Measurements from ENCODE around the gene MOB3C. TPM values are rescaled to one million over a fixed set of nuclear protein-coding genes. Genes with fewer than 3 reads are reported as not detected.

MOB3C gene
- total and polyA plus RNA-seq, 7 experiments from 2014 or later: 9.3 to 25.8 (median 21.7) TPM

DNA sequence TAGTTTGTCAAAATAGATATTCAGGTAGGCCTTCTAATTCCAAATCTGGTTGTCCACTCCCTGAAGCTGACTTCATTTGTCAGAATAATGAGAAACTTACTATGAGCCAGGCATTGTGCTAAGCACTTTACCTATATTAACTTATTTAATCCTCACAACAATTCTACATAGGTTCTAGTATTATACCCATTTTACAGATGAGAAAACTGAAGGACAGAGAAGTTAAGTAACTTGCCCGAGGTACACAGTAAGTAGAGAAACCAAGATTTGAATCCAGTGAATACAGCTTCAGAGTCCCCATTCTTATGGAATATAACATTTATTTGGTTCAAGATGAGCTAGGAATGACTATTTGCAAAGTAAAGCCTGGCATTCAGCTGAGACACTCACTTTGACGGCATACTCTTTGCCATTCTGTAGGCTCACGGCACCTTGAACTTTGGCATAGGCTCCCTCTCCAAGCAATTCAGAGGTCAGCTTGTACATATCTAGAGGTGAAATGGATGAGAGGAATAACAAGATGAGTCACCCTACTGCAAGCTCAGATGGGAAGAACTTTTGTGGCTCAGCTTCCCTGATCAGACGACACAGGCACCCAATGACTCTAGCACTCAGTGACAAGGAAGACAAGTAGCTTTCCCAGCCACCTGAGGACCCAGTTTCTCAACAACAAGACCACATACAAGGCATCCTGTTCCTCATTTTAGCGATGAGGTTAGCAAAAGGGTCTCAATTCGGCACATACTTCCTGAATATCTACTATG is 36.3 kb downstream of the MOB3C start:
- H3K4me1 Mint-ChIP-seq: peaks cover 5 to 55% (median 19%) of the 10 kb centered on the region in 7 donors
- POLR2A ChIA-PET: interaction anchor here (0.6 kb wide), 1 partner anchor 203 kb away, joined by 4 read pairs; no protein-coding TSS in a partner anchor
- peaks cover 6 to 23% of the 10 kb centered on the region in 2 donors for H3K4me1 ChIP-seq (ENCODE audit: control insufficient read depth in 2 of 2, insufficient read depth in 2 of 2, low read length in 2 of 2)

DNA sequence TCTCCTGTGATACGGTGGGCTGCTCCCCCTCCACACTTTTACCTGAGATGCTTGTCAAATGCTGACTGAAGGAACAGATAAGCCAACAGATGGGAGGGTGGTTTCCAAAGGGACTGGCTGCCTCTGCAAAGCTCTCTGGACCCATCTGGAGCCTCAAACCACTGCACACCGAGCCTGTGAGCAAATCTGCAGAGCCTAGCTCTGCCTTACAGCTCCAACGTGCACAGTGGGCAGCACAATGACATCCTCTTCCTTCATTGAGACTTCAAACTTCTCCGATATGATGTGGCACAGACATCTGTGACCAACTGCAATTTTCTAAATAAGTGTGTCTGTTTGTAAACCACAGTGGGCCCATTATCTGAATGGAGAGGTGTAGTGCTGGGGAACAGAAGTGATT is 38.9 kb downstream of the MOB3C start:
- Histone ChIP-seq H3K27ac (ENCODE audit: low read depth, low read length) (no peak overlapping the region), H3K36me3 (ENCODE audit: control insufficient read depth in 2 of 3, insufficient read depth in 3 of 3, low read length in 3 of 3) (peaks cover 0 to 64% (median 0%) of the 10 kb centered on the region in 3 experiments), H3K27me3 (ENCODE audit: control insufficient read depth in 2 of 2, insufficient read depth in 2 of 2, low read length in 2 of 2) (no peaks in the 10 kb centered on the region), H3K4me1 (ENCODE audit: control insufficient read depth in 2 of 2, insufficient read depth in 2 of 2, low read length in 2 of 2) (peaks cover 6 to 23% of the 10 kb centered on the region in 2 donors), H3K9me3 (ENCODE audit: control insufficient read depth in 2 of 3, low read length in 3 of 3) (no peaks in the 10 kb centered on the region), H3K4me3 (ENCODE audit: low read length) (no peak overlapping the region)
- Mint-ChIP-seq H3K27ac (peak overlapping the region in 2 of 9 donors; percentile 17 to 45), H3K27me3 (no peaks in the 10 kb centered on the region), H3K36me3 (peaks cover 11 to 73% (median 44%) of the 10 kb centered on the region in 5 donors), H3K4me1 (peaks cover 5 to 40% (median 17%) of the 10 kb centered on the region in 7 donors), H3K9me3 (no peaks in the 10 kb centered on the region), H3K4me3 (no peak overlapping the region)
- POLR2A ChIA-PET: no interaction called here
- intact Hi-C loops (cut with micrococcal nuclease): no loop called here
- no peak for DNase-seq
- CTCF ChIA-PET: no interaction called here
- no peak for ATAC-seq

More for the DNA sequence above, 36.3 kb downstream of the MOB3C start:
- peak; percentile 42 for ATAC-seq
- no peaks in the 10 kb centered on the region for H3K9me3 ChIP-seq (ENCODE audit: control insufficient read depth in 2 of 3, low read length in 3 of 3)
- no peak for DNase-seq
- H3K36me3 ChIP-seq (ENCODE audit: control insufficient read depth in 2 of 3, insufficient read depth in 3 of 3, low read length in 3 of 3): peaks cover 0 to 82% (median 0%) of the 10 kb centered on the region in 3 experiments
- Mint-ChIP-seq H3K36me3 (peaks cover 15 to 73% (median 38%) of the 10 kb centered on the region in 5 donors), H3K27me3 (no peaks in the 10 kb centered on the region), H3K9me3 (no peaks in the 10 kb centered on the region), H3K27ac (peak overlapping the region in 1 of 9 donors; percentile 98), H3K4me3 (peak overlapping the region in 2 of 10 donors; percentile 8 to 83)
- no peak overlapping the region for H3K4me3 ChIP-seq (ENCODE audit: low read length)
- CTCF ChIA-PET: no interaction called here
- intact Hi-C loops (cut with micrococcal nuclease): loop anchor here in 1 of 2 donors (5.0 kb wide), 1 partner anchor 37 kb away; the partner anchor contains the start of gene MOB3C
- no peak overlapping the region for H3K27ac ChIP-seq (ENCODE audit: low read depth, low read length)
- H3K27me3 ChIP-seq (ENCODE audit: control insufficient read depth in 2 of 2, insufficient read depth in 2 of 2, low read length in 2 of 2): no peaks in the 10 kb centered on the region

DNA sequence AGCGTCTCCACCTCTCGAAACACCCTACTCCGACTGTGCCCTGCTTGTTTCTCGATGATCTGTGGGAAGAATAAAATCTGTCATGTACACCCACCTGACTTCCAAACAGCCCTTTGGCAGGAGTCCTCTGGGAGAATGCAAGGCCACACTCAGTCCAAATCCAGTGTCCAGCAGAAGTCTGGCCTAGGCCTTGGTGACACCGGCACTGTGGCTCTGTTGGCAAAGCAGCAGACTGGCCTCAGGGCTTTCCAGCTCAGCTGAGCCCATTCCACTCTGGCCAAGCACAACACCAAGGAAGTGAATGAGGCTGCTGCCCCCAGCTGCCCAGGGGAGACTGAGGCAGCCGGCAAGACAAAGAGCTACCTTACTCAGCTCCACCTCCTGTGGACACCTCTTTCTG is 40.0 kb downstream of the MOB3C start:
- Mint-ChIP-seq H3K27ac (no peak overlapping the region), H3K4me3 (no peak overlapping the region), H3K4me1 (peaks cover under 1 to 29% (median 8%) of the 10 kb centered on the region in 7 donors), H3K36me3 (peaks cover 7 to 66% (median 33%) of the 10 kb centered on the region in 5 donors), H3K27me3 (no peaks in the 10 kb centered on the region), H3K9me3 (no peaks in the 10 kb centered on the region)
- Histone ChIP-seq H3K27me3 (ENCODE audit: control insufficient read depth in 2 of 2, insufficient read depth in 2 of 2, low read length in 2 of 2) (no peaks in the 10 kb centered on the region), H3K4me3 (ENCODE audit: low read length) (no peak overlapping the region), H3K9me3 (ENCODE audit: control insufficient read depth in 2 of 3, low read length in 3 of 3) (no peaks in the 10 kb centered on the region), H3K4me1 (ENCODE audit: control insufficient read depth in 2 of 2, insufficient read depth in 2 of 2, low read length in 2 of 2) (peaks cover under 1 to 15% of the 10 kb centered on the region in 2 donors), H3K27ac (ENCODE audit: low read depth, low read length) (no peak overlapping the region), H3K36me3 (ENCODE audit: control insufficient read depth in 2 of 3, insufficient read depth in 3 of 3, low read length in 3 of 3) (peaks cover 0 to 54% (median 0%) of the 10 kb centered on the region in 3 experiments)
- ATAC-seq (no peak), DNase-seq (no peak)
- intact Hi-C loops (cut with micrococcal nuclease): no loop called here
- POLR2A ChIA-PET: no interaction called here
- CTCF ChIA-PET: no interaction called here

DNA sequence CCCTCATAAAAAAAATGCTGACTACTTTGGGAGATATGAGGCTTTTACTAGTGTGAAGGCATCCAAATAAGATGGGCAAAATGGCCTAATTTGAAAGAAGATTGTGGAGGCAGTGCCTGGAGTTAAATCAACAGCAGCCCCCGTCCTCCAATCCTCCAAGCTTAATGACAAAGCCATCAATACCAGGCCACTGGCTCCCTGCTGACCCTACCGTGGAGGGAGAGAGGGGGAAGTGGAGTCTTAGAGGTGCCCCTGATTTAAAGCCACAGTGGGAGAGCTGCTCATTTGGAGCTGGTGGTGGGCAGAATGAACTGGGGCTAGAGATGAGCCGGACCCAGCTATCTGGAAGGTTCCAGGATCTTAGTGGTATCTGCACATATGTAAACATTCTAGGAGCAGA is 40.8 kb downstream of the MOB3C start:
- Histone ChIP-seq H3K27ac (ENCODE audit: low read depth, low read length) (no peak overlapping the region), H3K9me3 (ENCODE audit: control insufficient read depth in 2 of 3, low read length in 3 of 3) (no peaks in the 10 kb centered on the region), H3K27me3 (ENCODE audit: control insufficient read depth in 2 of 2, insufficient read depth in 2 of 2, low read length in 2 of 2) (no peaks in the 10 kb centered on the region), H3K4me1 (ENCODE audit: control insufficient read depth in 2 of 2, insufficient read depth in 2 of 2, low read length in 2 of 2) (peaks cover 0 to 8% of the 10 kb centered on the region in 2 donors), H3K36me3 (ENCODE audit: control insufficient read depth in 2 of 3, insufficient read depth in 3 of 3, low read length in 3 of 3) (peaks cover 0 to 48% (median 0%) of the 10 kb centered on the region in 3 experiments), H3K4me3 (ENCODE audit: low read length) (no peak overlapping the region)
- CTCF ChIA-PET: no interaction called here
- intact Hi-C loops (cut with micrococcal nuclease): no loop called here
- POLR2A ChIA-PET: no interaction called here
- ATAC-seq (no peak), DNase-seq (no peak)
- no peaks in the 10 kb centered on the region for H3K9me3 Mint-ChIP-seq
- peaks cover 7 to 62% (median 32%) of the 10 kb centered on the region in 5 donors for H3K36me3 Mint-ChIP-seq
- H3K4me1 Mint-ChIP-seq: peaks cover 0 to 23% (median 3%) of the 10 kb centered on the region in 7 donors
- H3K4me3 Mint-ChIP-seq: no peak overlapping the region
- H3K27ac Mint-ChIP-seq: no peak overlapping the region
- no peaks in the 10 kb centered on the region for H3K27me3 Mint-ChIP-seq

DNA sequence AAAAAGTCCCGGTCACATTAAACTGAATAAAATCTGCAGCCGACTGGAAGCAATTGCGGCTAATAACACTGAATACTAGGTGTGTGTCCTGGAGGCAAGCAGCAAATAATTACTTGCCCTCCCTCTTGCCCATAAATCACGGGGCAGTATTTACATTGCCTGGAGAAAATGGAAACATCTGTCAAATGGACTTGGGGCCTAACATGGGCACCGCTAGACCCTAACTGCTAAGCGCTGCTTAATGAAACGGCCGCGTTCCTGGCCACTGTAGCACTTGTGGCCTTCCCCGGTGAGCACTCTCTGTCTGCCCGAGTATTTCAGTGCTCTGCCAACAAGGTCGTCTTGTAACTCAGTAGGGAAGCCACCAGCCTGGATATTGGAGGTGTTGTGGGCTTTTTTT is 41.3 kb downstream of the MOB3C start:
- H3K27ac ChIP-seq (ENCODE audit: low read depth, low read length): no peak overlapping the region
- no peak overlapping the region for H3K27ac Mint-ChIP-seq
- no peak overlapping the region for H3K4me3 ChIP-seq (ENCODE audit: low read length)
- H3K4me3 Mint-ChIP-seq: no peak overlapping the region
- H3K36me3 Mint-ChIP-seq: peaks cover 7 to 58% (median 31%) of the 10 kb centered on the region in 5 donors
- peaks cover 0 to 44% (median 0%) of the 10 kb centered on the region in 3 experiments for H3K36me3 ChIP-seq (ENCODE audit: control insufficient read depth in 2 of 3, insufficient read depth in 3 of 3, low read length in 3 of 3)
- ATAC-seq: no peak
- ChIA-PET CTCF (no interaction called here), POLR2A (no interaction called here)
- H3K9me3 Mint-ChIP-seq: no peaks in the 10 kb centered on the region
- intact Hi-C loops (cut with micrococcal nuclease): no loop called here
- no peaks in the 10 kb centered on the region for H3K27me3 ChIP-seq (ENCODE audit: control insufficient read depth in 2 of 2, insufficient read depth in 2 of 2, low read length in 2 of 2)
- peaks cover 0 to 3% of the 10 kb centered on the region in 2 donors for H3K4me1 ChIP-seq (ENCODE audit: control insufficient read depth in 2 of 2, insufficient read depth in 2 of 2, low read length in 2 of 2)
- no peak for DNase-seq
- H3K4me1 Mint-ChIP-seq: peaks cover 0 to 18% (median 0%) of the 10 kb centered on the region in 7 donors
- H3K9me3 ChIP-seq (ENCODE audit: control insufficient read depth in 2 of 3, low read length in 3 of 3): no peaks in the 10 kb centered on the region
- no peaks in the 10 kb centered on the region for H3K27me3 Mint-ChIP-seq

DNA sequence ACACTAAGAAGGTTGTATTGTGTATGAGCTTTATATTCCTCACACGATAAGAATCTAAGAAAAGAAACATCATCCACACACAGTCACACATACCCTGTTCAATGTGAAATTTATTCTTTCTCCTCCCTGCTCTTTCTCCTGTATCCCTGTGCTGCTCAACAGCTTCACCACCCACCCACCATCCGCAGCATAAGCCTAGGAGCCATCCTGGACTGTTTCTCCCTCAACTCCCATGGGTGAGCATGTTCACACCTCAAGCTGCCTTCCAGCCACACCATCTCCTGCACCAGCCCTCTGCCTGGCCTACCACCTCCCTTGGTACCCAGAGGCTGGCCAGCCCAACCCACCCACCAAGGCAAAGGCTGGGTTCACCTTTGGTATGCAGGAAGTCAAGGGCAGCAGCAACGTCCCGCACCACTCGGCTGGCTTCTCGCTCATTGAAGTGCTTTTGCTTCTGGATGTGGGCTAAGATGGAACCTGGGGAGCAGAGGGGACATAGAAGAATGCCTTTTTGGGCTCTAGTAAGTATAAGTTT is 44.9 kb downstream of the MOB3C start:
- ATAC-seq (no peak), DNase-seq (no peak)
- Histone ChIP-seq H3K27me3 (ENCODE audit: control insufficient read depth in 2 of 2, insufficient read depth in 2 of 2, low read length in 2 of 2) (no peaks in the 10 kb centered on the region), H3K4me1 (ENCODE audit: control insufficient read depth in 2 of 2, insufficient read depth in 2 of 2, low read length in 2 of 2) (no peaks in the 10 kb centered on the region), H3K27ac (ENCODE audit: low read depth, low read length) (no peak overlapping the region), H3K4me3 (ENCODE audit: low read length) (no peak overlapping the region), H3K9me3 (ENCODE audit: control insufficient read depth in 2 of 3, low read length in 3 of 3) (no peaks in the 10 kb centered on the region), H3K36me3 (ENCODE audit: control insufficient read depth in 2 of 3, insufficient read depth in 3 of 3, low read length in 3 of 3) (peaks cover 0 to 26% (median 0%) of the 10 kb centered on the region in 3 experiments)
- Mint-ChIP-seq H3K4me1 (peaks cover 0 to 3% (median 0%) of the 10 kb centered on the region in 7 donors), H3K36me3 (peaks cover 3 to 58% (median 28%) of the 10 kb centered on the region in 5 donors), H3K9me3 (no peaks in the 10 kb centered on the region), H3K27ac (peak overlapping the region in 1 of 9 donors; percentile 12), H3K27me3 (no peaks in the 10 kb centered on the region), H3K4me3 (no peak overlapping the region)
- ChIA-PET POLR2A (no interaction called here), CTCF (no interaction called here)
- intact Hi-C loops (cut with micrococcal nuclease): no loop called here

Data from naive thymus-derived CD4-positive, alpha-beta T cell (primary cell).